Left ventricle myocardium superior (tissue), 1 donor: ENCODE results near the gene CYTH1. TPM values are rescaled to one million over a fixed set of nuclear protein-coding genes. Genes with fewer than 3 reads are reported as not detected.

Experiments used
- total RNA-seq: library from RNA; stranded (reverse); fragmentation: NEBNext Ultra II Directional; extraction: Animal tissue kit (Norgen Biotek cat#: 25700); gene quantifications from one replicate; pipeline ENCODE4 v1.2.1, GENCODE V29; 2021
- donor health status: DM: no; HTN: yes; CAD: no; lungs with severe emphysema.

CYTH1 gene
- total RNA-seq, 1 donor from 2014 or later = 38.0 TPM

Other genes starting within 250 kb of the CYTH1 start
- gene DNAH17, start 204.9 kb downstream of the CYTH1 start, total RNA-seq = not detected
- 24.7 TPM for gene USP36, start 58.5 kb upstream of the CYTH1 start, total RNA-seq
- 0.79 TPM for gene CEP295NL, start 120.9 kb upstream of the CYTH1 start, total RNA-seq
- 132 TPM for gene TIMP2, start 143.1 kb upstream of the CYTH1 start, total RNA-seq
- 822 TPM for gene LGALS3BP, start 197.7 kb upstream of the CYTH1 start, total RNA-seq
- 28.2 TPM for gene CANT1, start 227.5 kb upstream of the CYTH1 start, total RNA-seq
- gene C1QTNF1, start 241.9 kb upstream of the CYTH1 start, total RNA-seq = 247 TPM